ENCODE data around the gene EGFR. TPM values are rescaled to one million over a fixed set of nuclear protein-coding genes. Genes with fewer than 3 reads are reported as not detected.

The EGFR gene
- total RNA-seq, 1 donor from 2014 or later: 67.2 TPM

DNA sequence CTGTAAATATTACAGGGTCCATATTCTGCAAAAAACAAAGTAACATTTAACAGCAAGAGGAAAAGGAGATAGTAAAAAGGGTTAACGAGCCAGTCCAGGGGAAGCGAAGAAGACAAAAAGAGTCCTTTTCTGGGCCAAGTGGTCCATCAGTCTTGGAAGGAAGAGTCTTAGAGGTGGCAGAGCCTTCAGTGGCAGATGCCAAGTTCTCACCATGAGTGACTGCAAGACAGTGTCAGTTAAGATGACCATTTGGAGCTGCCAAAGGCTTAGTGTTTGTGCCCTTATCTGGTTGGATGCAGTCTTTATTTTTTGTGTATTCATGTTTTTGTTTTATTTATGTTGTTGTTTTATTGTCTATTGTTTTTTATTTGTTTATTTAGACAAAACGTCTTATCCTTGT lies 220.6 kb downstream of the EGFR start:
- H3K4me3 ChIP-seq (ENCODE audit: low read depth, low read length): no peak overlapping the region
- DNase-seq (ENCODE audit: low read depth): no peak
- TF ChIP-seq, protein P1, sequence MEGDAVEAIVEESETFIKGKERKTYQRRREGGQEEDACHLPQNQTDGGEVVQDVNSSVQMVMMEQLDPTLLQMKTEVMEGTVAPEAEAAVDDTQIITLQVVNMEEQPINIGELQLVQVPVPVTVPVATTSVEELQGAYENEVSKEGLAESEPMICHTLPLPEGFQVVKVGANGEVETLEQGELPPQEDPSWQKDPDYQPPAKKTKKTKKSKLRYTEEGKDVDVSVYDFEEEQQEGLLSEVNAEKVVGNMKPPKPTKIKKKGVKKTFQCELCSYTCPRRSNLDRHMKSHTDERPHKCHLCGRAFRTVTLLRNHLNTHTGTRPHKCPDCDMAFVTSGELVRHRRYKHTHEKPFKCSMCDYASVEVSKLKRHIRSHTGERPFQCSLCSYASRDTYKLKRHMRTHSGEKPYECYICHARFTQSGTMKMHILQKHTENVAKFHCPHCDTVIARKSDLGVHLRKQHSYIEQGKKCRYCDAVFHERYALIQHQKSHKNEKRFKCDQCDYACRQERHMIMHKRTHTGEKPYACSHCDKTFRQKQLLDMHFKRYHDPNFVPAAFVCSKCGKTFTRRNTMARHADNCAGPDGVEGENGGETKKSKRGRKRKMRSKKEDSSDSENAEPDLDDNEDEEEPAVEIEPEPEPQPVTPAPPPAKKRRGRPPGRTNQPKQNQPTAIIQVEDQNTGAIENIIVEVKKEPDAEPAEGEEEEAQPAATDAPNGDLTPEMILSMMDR (IDR thresholded peaks at IDR 0.05; ENCODE audit: insufficient read depth, low read length, poor library complexity, severe bottlenecking): no peak
- peaks cover 2% of the 10 kb centered on the region for H3K27me3 ChIP-seq (ENCODE audit: control insufficient read depth, insufficient read depth, low read length)
- H3K36me3 ChIP-seq (ENCODE audit: control insufficient read depth, insufficient read depth, low read length): no peaks in the 10 kb centered on the region

DNA sequence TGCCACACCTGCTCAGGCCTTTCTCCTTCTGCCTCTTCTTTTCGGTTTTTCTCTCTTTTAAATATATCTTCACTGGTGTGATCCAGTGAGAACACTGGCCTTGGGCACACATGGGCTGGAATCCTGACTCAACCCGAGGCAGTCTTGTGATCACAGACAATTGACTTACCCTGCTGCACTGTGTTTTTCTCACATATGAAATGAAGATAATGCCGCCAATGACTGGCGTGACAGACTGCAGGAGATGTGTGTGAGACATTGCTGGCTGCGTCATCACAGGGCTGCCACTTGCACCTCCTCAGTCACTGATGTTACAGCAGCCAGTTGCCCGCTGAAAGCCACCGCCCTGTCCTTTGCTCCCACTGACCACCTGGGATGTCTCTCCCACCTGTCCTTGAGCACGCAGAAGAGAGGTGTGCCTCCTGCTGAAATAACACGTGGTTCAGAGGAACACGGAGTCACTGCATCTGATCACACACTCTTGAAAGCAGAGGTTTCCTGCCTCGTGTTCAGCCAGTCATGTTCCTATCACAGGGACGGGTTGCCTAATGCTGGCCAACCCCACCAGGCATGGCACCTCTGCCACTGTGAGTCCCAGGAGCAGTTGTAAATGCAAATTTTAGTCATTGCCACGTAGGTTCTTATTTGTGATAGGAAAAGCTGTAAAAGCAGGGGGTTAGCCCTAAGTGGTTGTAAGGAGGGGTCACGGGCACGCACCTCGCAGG lies 221.8 kb downstream of the EGFR start:
- Histone ChIP-seq H3K27me3 (ENCODE audit: control insufficient read depth, insufficient read depth, low read length) (no peaks in the 10 kb centered on the region), H3K36me3 (ENCODE audit: control insufficient read depth, insufficient read depth, low read length) (no peaks in the 10 kb centered on the region), H3K4me3 (ENCODE audit: low read depth, low read length) (no peak overlapping the region)
- DNase-seq (ENCODE audit: low read depth): no peak
- TF ChIP-seq, protein P1 (IDR thresholded peaks at IDR 0.05; ENCODE audit: insufficient read depth, low read length, poor library complexity, severe bottlenecking): no peak

DNA sequence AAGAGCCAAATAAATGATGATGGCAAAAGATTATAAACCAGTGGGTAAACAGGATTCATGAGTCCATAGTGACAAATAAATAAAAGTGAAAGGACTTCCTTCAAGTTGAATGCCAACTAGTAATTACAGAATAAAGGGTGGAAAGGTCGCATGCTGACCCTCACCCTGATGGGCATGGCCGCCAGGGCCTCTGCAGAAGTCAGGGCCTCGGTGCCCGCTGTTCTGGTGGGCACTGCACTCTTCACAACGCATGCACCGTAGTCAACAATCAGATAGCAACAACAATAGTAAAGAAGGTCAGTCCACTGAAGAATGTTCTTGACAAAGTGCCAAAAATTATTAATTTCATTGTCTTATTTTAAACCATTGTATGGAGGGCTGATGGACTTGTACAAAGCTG lies 223.1 kb downstream of the EGFR start:
- TF ChIP-seq, protein P1 (IDR thresholded peaks at IDR 0.05; ENCODE audit: insufficient read depth, low read length, poor library complexity, severe bottlenecking): no peak
- DNase-seq (ENCODE audit: low read depth): no peak

DNA sequence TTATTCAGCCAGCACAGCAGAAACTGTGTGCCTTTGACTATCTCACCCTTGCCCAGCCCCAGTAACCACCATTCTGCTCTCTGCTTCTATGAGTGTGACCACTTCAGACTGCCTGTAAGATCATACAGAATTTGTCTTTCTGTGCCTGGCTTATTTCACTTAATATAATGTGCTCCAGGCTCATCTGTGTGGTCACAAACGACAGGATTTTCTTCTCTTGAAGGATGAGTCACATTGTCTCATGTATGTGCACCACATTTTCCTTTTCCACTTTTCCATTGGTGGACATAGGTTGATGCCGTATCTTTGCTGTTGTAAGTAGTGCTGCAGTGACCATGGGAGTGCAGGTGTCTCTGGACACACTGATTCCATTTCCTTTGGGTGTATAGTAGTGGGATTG lies 223.8 kb downstream of the EGFR start:
- Histone ChIP-seq H3K4me3 (ENCODE audit: low read depth, low read length) (no peak overlapping the region), H3K27me3 (ENCODE audit: control insufficient read depth, insufficient read depth, low read length) (no peaks in the 10 kb centered on the region), H3K36me3 (ENCODE audit: control insufficient read depth, insufficient read depth, low read length) (no peaks in the 10 kb centered on the region)
- TF ChIP-seq, protein P1 (IDR thresholded peaks at IDR 0.05; ENCODE audit: insufficient read depth, low read length, poor library complexity, severe bottlenecking): no peak
- DNase-seq (ENCODE audit: low read depth): no peak

More for the DNA sequence above, 223.1 kb downstream of the EGFR start:
- Histone ChIP-seq H3K4me3 (ENCODE audit: low read depth, low read length) (no peak overlapping the region), H3K36me3 (ENCODE audit: control insufficient read depth, insufficient read depth, low read length) (no peaks in the 10 kb centered on the region), H3K27me3 (ENCODE audit: control insufficient read depth, insufficient read depth, low read length) (no peaks in the 10 kb centered on the region)

DNA sequence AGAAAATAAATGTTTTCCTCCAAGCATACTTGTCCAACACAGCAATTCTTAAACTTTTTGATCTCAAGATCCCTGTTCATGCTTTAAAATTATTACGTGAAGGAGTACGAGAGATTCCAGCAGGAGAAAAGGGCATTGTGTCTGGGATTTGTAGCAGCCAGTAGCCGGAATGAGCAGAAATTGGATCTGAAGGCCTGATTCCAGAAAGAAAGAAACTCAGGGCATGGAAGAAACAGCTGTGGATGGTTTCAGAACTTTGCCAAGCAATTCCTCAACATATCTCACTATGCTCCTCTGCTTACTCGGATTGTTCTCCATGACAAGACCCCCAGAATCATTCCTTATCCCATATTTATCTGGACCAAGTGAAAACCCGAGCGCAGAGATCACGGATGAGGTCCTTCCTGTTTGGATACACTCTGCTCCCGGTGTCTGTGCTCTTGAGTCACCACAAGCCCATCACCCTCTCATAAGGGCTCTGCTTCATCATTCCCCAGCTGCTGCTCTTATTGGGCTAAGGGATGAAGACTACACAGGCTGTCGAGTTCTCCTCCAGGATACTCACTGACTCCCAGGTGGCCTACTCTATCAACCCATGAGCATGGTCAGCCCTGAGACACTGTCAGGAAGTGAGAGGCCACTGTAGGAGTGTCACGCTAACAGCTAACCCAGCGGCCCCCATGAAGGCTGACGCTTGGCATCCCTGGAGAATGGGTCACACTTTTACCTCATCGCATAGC lies 225.4 kb downstream of the EGFR start:
- no peaks in the 10 kb centered on the region for H3K36me3 ChIP-seq (ENCODE audit: control insufficient read depth, insufficient read depth, low read length)
- DNase-seq (ENCODE audit: low read depth): no peak
- H3K27me3 ChIP-seq (ENCODE audit: control insufficient read depth, insufficient read depth, low read length): no peaks in the 10 kb centered on the region
- H3K4me3 ChIP-seq (ENCODE audit: low read depth, low read length): no peak overlapping the region
- TF ChIP-seq, protein P1 (IDR thresholded peaks at IDR 0.05; ENCODE audit: insufficient read depth, low read length, poor library complexity, severe bottlenecking): no peak
